HG03354 (cell line): ENCODE data around the gene RBM5.

ENCODE experiments used
- ATAC-seq: cut with Tn5 transposase; IDR thresholded peaks from one replicate; pipeline ENCODE4 v1.9.1; 2021; ENCODE audit warnings: mild to moderate bottlenecking; ENCODE audit not compliant: unreplicated experiment, poor library complexity, severe bottlenecking

The RBM5 gene

GRCh38 chr3:50120364-50121071 lies 31.8 kb downstream of the RBM5 start:
- ATAC-seq: no peak

DNA sequence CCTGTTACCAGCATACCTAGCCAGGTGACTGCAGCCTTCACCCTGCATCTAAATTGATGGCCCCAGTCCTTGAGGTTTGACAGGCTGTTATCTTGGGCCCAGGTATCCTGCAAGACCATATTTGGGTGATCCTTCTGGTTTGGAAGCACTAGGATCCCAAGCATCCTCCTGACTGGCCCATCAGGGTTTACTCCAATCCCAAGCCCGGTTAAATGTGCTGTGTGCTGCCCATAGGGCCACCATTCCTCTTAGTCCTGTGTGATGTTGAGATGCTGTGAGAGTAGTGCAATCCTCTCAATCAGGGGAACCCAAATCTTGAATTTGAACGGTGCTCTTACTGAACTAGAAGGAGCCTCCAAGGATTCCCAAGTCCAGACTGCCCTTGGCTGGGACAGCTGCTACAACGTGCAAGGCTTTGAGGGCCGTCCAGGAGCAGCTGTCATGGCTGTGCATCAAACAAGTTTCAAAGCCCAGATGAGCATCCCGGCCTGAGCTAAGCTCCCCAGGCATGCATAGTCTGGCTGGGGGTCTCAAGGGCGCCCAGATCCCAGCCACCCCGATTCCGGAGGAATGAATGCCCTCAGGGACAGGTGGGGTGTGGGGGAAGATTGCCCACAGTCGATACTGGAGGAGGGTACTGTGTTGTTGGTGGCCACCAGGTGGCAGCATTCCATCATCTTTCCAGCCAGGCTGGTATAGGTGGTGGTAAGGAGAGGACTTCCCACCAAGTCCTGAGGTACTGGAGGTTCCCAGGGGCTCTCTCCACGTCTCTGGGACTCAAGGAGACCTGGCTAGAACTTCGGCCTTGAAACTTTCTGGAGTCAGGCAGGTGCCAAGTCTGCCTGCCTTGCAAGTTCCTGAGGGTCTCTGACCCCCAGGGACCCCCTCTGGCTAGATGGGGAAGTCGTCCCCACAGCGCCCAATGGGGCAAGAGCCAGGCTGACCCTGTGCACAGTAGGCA lies 32.6 kb downstream of the RBM5 start:
- ATAC-seq: peak; percentile 56

GRCh38 chr3:50122071-50122470 lies 33.4 kb downstream of the RBM5 start:
- ATAC-seq: no peak

- ATAC-seq: no peak
These were observed 34.1 kb downstream of the RBM5 start for GRCh38 chr3:50122661-50123391.

DNA sequence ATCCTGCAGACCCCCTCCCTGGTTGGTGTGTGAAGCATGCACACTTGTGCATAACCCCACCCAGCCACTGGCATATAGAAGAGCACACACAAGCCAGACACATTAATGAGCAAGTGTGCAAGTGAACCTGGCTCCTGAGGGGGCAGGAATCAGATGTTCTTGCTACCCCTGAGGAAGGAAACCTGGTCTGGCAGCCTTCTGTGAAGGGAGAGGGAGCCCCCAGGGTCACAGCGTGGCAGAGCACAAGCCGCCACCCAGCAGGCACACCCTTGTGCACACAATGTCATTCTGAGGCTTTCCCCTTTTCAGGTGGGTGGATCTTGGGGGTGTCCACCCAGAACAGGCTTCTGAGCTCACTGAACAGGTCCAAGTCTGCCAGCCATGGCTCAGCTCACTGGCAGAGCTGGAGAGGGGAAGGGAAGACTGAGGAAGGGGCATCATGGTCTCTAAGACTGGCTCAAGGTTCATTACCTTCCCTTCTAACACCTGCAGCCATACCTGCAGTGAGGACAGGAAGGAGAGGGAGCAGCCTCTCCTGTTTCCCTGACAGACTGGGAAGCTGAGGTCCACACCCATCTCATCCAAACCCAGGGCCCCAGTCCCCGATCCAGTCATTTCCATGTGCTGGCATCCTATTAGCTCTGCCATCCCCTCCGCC lies 34.8 kb downstream of the RBM5 start:
- no peak for ATAC-seq

DNA sequence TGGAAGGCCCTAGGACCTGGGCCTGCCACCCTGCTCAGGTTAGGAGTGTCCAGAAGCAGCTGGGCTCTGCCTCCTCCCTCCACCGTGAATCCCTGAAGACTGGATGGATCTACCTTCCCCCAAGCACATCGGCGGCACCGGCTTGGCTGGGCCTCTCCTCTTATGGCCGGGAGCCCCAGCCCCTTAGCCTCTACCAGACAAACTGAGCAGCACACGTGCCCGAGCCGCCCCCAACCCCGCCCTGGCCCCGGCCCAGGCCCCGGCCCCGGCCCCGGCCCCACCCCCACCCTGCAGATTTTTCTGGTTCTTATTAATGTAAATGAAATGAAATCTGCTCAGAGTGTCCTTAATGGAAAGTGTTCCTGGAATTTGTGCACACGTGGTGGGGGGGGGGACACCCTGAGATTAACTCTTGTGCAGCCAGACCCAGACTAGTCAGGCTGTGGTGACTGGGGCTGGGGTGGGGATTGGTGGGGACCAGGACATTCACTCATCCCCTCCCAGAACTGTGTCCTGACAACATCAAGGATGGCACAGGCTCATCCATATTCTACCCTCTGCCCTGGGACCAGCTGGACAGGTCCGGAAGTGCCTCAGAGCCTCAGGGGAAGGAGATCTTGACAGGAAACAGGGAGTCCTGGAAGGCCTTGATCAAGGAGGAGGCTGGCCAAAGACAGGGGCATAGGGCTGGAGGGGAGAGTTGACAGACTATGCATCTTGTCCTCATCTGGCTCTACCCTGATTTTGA lies 35.5 kb downstream of the RBM5 start:
- no peak for ATAC-seq

DNA sequence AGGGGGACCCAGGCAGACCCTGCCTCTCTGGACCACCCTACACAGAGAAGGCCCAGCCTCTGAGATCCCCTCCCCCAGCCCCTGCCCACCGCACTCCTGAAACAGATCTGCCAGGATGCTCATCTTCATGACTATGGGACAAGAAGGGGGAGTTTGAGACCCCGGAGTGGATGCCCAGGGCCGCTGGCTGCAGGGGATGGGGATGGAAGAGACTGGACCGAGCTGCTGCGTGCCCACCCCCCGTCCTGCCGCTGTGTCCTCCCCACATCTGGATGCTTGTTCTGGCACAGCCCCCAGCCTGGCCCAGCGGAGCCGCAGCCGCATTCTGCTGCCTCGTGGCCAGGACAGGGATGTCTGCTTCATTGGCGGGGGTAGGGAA lies 36.1 kb downstream of the RBM5 start:
- ATAC-seq: no peak

DNA sequence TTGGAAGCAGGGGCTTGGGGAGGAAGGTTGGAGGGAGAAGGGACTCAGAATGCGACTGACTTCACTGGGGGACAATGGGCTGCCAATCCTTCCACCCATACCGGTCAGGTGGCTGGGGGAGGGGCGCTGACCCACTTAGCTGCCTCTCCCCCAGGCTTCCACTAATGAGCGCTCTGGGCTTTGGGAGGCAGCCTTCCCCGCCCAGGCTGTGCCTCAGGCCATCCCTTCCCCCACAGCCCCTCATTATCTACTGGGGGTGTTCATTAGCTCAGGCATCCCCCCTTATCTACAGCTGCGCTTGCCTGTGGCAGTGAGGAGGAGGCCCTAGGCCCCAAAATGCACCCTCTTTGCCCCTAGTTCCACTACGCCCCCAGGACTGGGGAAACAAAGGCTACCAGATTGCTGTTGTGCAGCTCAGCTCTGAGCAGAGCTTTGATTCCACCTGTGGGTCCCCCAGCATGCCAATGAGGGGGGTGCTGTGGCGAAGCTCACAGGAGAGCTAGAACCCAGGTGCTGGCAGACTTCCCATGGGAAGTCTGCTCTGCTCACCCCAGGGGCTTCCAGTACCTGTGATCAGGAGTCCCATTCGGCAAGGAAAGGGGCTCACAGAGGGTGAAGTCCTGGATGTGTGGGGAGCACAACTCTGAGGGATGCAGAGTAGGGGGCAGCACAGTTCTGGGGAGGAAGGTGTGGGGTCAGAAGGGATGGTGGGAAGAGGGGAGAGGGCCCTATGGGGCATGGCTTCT lies 37.0 kb downstream of the RBM5 start:
- no peak for ATAC-seq

DNA sequence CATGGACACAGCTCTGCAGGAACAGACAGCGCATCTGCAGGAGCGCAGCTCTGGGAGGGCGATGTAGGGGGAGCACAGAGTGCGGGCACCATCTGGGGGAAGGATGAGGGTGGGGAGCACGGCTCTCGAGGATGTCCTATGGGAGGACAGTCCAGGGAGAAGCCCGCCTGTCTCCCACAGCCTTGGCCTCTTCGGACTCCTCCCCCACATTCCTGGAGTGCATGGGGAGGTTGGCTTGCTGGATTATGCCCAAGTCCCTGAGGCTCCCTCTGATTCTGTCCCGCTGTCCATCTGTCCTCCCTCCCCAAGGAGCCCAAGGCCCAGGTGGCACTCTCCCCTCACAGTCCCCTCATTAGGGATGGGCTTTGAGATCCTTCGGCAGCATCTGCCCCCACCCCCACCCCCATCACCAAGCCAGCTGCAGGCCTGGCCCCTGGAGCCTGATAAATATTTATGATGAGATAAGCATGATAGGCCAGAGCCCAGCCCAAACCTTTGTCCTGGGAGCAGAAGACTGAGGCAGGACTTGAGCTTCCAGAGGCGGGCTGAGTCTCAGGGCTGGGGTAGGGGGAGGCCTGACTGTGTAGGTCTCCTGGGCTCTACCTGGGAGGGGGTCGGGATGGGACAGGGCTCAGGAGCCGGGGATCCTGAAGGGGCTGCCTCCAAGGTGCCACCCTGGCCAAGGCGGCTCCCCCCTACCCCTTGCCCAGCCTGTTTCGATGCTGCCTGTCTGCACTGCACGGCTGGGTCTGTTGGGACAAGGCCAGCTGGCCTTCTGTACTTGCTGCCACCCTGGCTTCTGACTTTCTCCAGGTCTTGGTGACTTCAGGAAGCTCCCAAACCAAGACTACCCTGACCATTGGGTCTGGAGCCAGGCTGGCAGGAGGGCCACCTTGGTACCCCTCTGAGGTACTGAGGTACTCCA lies 37.8 kb downstream of the RBM5 start:
- ATAC-seq: no peak

DNA sequence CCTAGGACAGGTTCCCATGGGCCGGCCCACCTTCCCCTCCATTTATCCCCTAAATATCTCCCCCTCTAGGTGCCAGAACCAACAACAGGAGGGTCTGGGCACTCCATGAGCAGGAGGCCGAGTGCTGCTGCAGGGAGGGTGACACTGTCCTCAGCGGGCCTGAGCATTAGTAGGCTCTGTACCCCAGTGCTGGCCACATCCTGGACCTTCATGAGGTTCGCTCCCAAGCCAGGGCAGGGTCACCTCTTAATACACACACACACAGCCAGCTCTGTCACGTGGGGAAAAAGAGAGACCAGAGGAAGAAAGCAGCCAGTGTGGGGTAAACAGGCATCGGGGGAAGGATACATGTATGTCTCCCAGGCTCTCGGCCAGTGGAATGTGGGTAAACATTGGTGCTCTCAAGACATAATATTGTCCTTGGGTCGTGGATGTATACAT lies 38.6 kb downstream of the RBM5 start:
- ATAC-seq: no peak

- no peak for ATAC-seq
These were observed 39.3 kb downstream of the RBM5 start for GRCh38 chr3:50128001-50128400.

DNA sequence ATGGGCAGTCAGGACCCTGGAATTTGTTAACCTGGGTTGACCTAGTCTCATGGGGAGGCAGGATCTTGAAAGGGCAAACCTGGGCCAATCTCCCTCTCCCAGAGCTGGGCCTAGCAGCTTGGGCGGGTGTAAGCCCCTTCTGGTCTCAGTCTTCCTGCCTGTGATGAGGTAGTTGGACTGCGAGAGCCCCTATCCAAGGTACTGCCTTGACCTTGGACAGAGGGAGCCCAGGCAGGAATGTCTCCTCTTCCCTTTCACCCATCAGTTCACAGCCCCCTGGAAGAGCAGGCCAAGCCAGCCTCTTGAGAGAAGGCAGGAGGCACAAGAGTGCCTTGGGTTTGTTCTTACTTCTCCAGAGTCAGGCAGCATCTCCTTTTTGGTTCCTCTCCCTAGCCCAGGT lies 41.7 kb downstream of the RBM5 start:
- ATAC-seq: no peak

GRCh38 chr3:50132421-50133282 lies 43.9 kb downstream of the RBM5 start:
- no peak for ATAC-seq

DNA sequence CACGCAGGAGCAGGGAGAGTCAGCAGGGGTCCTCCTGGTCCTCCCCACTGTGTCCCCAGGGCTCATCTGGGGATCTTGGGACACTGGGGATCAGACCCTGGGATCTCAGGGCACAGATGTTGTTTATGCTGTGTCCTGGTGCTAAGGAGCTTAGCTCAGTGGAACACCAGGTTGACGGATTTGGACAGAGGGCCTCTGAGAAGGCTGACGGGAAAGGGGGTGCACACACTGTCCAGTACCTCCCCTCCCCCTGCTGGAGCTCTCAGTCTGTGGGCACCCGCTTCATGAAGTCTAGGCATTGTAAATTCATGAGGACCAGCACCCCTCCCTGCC lies 44.5 kb downstream of the RBM5 start:
- ATAC-seq: no peak

DNA sequence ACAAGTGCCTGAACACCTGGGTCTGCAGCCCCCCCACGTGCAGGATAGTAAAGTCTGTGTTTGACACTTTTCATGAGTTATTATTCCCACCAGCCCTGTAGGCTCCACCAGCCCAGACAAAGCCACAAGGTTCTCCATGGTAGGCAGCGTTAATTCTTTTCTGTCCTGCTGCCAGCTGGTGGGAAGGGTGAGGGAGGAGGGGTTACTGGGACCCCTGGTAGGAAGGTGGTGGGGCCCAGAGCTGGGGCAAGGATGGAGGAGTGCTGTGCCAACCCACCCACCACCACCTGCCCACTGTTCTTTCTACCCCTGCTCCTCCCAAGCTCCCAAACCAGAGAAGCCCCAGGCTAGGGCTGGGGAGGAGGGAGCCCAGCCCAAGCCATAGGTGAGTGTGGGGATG lies 45.6 kb downstream of the RBM5 start:
- no peak for ATAC-seq

- ATAC-seq: no peak
These were observed 47.2 kb downstream of the RBM5 start for GRCh38 chr3:50135964-50136363.
